Activated naive CD4-positive, alpha-beta T cell (primary cell): ENCODE results near the gene RHBDL1.

ENCODE experiments used
- DNase-seq, 4 experiments: peaks; one replicate each; lab custom pipeline; 2025; lab: John Stamatoyannopoulos, UW

The RHBDL1 gene

GRCh38 chr16:637081-638018, 38.1 kb upstream of the RHBDL1 start:
- peak; percentile 89 to 98 (median 92) for DNase-seq

- no peak for DNase-seq
Observed at GRCh38 chr16:638034-638543, 37.4 kb upstream of the RHBDL1 start.

DNA sequence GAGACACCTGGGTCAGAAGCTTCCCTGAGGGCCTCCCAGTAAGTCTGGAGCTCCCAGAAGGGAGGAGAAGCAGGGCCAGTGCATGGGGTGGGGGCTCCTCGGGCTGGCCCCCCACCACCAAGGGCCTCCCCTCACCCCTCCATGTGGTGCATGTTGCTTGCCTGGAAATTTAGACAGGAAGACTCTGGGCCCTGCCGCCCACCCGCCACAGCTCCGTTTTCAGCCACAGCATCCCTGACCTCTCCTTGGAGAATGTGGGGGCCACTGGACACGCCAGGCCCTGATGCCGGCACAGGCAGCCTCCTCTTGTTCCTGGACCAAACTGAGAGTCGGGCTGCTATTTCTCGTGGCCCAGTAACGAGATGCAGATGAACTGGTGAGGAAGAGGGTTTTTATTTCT, 36.6 kb upstream of the RHBDL1 start:
- DNase-seq, result no peak

DNA sequence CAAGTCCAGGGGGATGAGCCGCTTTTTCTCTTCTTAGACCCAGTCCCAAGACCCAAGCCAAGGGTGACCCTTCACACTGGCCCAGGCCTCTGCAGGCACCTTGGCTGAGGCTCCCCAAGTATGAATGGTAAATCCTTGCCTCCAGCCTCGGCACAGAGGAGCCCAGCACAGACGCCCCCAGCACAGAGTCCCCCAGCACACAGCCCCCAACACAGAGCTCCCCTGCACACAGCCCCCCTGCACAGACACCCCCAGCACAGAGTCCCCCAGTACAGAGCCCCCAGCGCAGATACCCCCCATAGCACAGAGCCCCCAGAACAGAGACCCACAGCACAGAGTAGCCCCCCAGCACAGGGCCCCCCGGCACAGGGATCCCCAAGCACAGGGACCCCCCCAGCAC, 34.9 kb upstream of the RHBDL1 start:
- DNase-seq, result no peak

DNA sequence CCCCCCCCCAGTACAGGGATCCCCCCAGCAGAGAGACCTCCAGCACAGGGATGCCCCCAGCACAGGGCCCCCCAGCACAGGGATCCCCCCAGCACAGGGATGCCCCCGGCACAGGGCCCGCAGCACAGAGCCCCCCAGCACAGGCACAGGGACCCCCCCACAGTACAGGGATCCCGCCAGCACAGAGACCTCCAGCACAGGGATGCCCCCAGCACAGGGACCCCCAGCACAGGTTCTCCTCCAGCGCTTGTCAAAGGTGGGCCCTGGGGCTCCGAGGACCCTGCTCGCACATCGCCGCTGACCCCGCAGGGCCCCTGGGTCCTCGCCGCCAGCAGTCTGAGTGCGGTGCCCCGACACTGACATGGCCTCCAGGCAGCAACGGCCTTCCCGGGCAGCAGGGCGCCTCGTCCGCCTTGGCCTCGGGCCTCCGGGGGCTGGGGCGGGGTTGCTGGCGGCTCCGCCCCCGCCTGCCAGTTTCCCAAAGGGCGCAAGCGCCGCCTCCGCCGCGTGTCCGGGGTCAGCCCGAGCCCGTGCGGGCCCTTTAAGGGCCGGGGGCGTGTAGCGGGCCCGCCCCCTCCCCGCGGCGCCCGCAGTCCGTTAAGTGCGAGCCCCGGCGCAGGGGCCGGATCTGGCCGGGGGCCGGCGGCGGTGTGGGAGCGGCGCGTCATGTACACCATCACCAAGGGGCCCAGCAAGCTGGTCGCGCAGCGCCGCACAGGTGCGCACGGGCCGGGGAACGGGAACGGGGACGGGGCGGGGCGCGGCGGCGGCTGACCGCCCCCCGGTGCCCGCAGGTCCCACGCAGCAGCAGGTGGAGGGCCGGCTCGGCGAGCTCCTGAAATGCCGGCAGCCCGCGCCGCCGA, 33.9 kb upstream of the RHBDL1 start, which contains the start of gene MCRIP2:
Gene MCRIP2 (plus strand): TSS at position 503 of the 863 bp plus-strand sequence. CDS start 164 bp downstream, at position 667.
- peak in 1 of 4 experiments; percentile 51 for DNase-seq

DNA sequence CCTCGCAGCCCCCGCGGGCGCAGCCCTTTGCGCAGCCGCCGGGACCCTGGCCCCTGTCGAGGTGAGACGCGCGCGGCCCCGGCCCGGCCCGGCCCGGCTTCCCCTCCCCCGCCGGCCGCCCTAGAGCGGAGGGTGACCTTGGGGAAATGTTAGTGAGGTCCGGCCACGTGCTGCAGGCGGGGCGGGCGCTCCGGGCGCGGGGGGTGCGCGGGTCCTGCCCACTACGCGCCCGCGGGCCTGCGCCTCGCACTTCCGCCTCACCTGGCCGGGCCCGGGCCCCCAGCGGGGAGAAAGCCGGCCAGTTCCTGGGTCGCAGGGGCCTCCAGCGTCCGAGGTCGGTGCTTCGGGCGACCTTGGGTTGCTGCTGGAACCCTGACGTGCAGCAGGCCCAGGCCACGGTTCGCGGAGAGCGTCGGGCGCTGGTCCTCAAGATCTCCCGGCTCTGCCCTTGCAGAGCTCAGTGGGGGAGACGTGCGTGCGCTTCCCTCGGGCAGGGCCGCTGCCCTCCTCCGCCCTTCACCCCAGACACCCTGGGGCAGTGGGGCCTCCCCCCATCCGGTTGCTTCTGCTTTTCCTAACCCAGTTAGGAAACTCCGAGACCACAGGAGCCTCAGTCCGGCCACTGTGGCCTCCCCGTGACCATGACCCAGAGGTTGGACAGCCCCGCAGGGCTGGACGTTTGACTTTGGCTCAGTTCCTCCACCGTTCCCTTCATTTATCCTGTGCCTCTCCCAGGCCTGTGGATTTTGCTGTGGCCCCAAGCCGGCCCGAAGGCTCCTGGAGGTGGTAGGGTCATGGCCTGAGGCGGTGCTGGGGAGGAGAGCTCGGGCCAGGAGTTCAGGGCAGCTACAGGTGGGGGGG, 33.1 kb upstream of the RHBDL1 start:
- DNase-seq, result no peak

DNA sequence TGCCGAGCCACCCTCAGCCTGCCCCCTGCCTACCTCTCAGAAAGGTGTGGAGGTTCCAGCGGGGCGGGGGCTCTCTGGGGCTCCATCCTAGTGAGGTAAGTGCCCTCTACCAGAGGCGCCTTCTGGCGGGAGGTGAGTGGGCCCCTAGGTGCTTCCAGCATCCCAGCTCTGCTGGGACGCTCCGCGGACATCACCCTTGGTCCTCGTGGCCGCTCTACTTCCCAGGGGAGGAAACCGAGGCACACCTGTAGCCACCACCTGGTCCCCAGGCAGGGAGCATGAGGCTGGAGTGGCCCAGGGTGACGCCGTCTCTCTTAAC, 32.5 kb upstream of the RHBDL1 start:
- no peak for DNase-seq

DNA sequence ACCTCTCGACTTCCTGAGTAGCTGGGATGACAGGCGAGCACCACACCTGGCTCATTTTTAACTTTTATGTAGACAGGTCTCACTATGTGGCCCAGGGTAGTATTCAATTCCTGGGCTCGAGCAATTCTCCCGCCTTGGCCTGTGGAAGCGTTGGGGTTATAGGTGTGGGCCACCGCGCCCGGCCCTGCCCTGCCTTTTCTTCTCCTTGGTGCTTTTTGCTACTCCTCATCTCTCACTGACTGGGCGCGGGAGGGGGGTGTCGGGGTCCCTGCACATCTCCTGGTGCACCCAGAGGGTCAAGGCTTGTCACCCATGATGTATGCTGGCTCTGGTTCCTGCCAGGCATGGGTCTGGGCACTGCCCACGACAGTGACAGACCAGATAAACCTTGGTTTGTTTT, 30.9 kb upstream of the RHBDL1 start:
- DNase-seq, result no peak

DNA sequence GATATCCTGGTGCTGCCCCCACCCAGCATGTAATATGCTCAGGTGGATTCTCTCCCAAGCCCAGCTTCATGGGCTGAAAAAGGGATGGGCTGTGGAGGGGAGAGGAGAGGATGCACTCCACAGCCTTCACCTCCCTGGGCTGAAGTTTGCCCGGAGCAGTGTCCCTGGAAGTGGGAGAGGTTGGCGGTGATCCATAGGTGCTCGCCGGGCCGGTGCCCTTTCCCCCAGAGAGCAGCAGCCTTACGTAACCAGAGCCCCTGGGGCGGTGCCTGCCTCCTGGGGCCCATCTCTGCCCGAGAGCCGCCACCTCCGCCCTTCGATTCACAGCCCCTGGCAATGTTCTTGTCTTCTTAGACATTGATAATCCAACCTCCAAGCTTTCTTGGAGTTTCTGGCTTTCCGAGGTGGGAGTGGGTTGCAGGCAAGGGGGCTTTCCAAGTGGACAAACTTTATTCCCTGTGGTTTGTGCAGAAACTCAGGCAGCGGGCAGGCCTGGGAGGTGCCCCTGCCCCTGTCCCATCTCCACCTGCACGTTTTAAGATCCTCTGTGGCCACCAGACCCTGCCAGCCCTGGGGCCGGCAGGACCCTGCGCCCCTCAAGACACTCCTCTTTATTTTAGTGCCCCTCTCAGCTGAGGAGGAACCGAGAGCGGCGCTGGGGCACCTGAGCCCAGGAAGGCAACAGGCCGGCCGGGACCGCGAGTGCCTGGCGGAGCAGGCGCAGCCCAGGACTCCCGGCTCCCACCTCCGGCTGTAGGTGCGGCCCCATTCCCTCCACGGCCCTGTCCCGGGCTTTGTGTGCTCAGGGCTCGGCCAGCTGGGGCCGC, 29.4 kb upstream of the RHBDL1 start:
- no peak for DNase-seq

DNA sequence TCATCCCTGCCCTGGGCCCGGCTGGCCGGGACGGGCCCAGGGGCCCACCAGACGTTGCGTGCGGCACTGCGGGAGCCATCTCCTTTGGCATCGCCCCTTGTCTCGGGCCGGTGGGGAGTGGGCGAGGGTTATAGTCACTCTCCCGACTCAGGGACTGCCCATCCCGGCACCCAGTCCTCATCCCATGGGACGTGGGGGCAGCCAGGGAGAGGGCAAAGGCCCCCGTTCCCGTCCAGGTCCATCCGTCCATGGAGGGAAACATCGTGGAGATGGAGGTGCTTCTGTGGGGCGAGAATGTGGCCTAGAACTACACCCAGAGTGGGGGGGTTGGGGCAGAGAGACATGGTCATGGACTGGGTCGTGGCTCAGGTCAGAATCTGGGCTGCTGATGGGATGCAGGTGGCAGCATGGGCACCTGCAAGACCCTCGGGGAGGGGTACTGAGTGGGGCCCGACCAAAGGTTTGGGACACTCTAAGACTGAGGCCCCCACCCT, 28.7 kb upstream of the RHBDL1 start:
- DNase-seq, result no peak

GRCh38 chr16:647173-647902, 28.1 kb upstream of the RHBDL1 start:
- no peak for DNase-seq

GRCh38 chr16:648071-648780, 27.2 kb upstream of the RHBDL1 start:
- DNase-seq, result no peak

DNA sequence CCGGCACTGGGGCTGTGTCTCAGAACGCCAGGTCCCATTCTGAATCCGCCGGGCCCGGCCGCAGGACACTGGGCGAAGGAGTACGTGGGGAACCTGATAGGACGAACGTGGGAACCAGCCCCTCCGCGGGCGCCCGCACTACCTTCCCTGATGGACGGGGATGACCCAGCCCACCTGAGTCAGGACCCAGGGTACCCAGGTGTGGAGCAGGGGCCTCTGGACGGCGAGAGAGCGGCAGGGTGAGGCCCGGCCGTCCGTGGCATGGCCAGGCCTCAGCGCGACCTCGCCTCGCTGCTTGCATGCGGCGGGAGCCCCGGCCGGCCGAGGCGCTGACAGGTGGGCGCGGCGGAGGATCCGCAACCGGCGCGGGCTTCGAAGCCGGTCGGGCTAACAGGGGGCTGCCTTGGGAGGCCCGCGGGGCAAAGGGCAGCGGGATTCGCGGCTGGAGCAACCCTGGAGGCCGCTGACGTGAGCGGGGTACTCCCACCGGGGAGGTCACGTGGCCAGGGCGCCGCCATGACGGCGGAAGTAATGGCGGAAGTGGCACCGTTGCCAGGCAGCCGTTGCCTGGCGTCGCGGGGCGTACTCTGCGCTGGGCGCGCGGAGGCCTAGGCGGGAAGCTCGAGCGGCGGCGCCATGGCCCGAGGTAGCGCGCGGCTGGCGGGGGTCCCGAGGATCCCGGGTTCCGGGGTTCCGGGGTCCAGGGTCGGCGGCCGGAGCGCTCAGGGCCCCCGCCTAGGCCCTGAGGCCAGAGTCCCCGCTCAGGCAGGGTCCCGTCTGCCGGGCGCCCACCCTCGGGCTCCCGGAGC, 26.5 kb upstream of the RHBDL1 start, which contains the start of gene WDR90:
Gene WDR90 (plus strand): TSS at position 585 of the 809 bp plus-strand sequence. CDS start 52 bp downstream, at position 637.
- peak; percentile 77 to 90 (median 80) for DNase-seq

GRCh38 chr16:649631-650030, 25.8 kb upstream of the RHBDL1 start:
- DNase-seq, result no peak

DNA sequence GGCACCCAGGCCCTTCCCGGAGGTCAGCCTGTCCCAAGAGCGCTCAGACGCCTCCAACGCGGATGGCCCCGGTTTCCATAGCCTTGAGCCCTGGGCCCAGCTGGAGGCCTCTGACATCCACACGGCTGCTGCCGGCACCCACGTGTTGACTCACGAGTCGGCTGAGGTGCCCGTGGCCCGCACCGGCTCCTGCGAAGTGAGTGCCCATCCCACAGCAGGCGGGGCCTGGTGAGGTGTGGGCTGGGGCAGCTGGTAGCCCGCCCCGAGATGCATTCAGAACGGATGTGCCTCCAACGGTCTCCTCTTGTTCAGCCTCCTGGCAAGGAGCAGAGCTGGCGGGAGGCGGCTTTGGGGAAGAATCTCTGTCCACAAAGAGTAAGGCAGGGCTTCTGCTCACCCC, 23.6 kb upstream of the RHBDL1 start:
- no peak for DNase-seq

- no peak for DNase-seq
Observed at GRCh38 chr16:652454-653305, 22.8 kb upstream of the RHBDL1 start.

- DNase-seq, result no peak
Observed at GRCh38 chr16:654034-654433, 21.4 kb upstream of the RHBDL1 start.
